Measurements from ENCODE around the gene RPL22. TPM values are rescaled to one million over a fixed set of nuclear protein-coding genes. Genes with fewer than 3 reads are reported as not detected.

Gene RPL22
- total and polyA plus RNA-seq, 2 of the 8 experiments (the other 6 are each of a cell fraction or from before 2014, with no cell fraction given), result 133 to 521 TPM

DNA sequence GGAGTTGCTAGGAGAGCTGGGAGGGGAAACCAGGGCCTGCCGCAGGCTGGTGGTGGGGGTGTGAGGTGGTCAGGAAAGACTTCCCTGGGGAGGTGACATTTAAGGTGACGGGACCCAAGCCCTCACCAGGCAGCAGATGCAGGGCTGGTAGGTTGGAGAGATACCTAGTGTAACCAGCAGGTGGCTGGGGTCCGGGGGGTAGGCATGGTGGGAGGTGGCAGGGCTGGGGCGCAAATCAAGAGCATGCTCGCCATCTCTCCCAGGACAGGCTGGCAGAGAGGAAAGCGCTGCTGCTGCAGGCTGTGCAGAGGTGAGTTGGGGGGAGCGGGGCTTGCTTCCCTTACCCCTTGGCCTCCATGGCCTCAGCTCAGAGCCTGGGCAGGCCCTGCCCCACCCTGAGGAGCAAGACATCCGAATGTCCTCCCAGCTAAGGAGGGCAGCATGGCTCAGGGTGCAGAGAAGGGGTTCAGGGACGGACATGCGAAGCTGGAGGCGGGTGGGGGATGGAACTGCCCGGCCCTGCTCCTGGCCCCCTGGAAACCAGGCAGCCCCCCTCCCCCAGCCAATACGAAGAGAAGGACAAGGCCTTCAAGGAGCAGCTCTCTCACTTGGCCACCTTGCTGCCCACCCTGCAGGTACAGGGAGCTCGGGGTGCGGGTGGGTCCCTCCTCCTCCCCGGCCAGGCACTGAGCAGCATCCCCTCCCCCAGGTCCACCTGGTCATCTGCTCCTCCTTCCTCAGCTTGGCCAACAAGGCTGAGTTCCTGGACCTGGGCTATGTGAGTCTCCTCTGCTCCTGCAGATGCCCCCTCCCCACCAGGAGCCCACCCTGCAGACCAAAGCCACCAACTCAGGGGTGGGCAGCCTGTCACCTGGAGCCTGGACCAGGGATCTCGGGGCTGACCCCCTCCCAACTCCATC is 10.5 kb upstream of the RPL22 start (continued):
- TF ChIP-seq, protein P1, sequence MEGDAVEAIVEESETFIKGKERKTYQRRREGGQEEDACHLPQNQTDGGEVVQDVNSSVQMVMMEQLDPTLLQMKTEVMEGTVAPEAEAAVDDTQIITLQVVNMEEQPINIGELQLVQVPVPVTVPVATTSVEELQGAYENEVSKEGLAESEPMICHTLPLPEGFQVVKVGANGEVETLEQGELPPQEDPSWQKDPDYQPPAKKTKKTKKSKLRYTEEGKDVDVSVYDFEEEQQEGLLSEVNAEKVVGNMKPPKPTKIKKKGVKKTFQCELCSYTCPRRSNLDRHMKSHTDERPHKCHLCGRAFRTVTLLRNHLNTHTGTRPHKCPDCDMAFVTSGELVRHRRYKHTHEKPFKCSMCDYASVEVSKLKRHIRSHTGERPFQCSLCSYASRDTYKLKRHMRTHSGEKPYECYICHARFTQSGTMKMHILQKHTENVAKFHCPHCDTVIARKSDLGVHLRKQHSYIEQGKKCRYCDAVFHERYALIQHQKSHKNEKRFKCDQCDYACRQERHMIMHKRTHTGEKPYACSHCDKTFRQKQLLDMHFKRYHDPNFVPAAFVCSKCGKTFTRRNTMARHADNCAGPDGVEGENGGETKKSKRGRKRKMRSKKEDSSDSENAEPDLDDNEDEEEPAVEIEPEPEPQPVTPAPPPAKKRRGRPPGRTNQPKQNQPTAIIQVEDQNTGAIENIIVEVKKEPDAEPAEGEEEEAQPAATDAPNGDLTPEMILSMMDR (IDR thresholded peaks at IDR 0.05; ENCODE audit: control extremely low read depth in 1 of 3, insufficient read depth in 1 of 3, low read depth in 1 of 3, low read length in 3 of 3), result peak in 2 of 3 experiments; percentile 36 to 47; a peak in 3 of 4 replicates
- TF ChIP-seq YY1 (IDR thresholded peaks at IDR 0.05; ENCODE audit: low read depth, low read length), result 0 out of 2 replicates have a peak, but pooled peaks have one; percentile 1
- TF ChIP-seq NANOG (IDR thresholded peaks at IDR 0.05; ENCODE audit: insufficient read depth, low read depth, low read length, poor library complexity, severe bottlenecking), result no peak
- TF ChIP-seq EZH2 (IDR thresholded peaks at IDR 0.05; ENCODE audit: low read depth, low read length, severe bottlenecking), result no peak
- TF ChIP-seq CBX5 (IDR thresholded peaks at IDR 0.05; ENCODE audit: low read depth, low read length), result no peak
- TF ChIP-seq KDM4A (IDR thresholded peaks at IDR 0.05; ENCODE audit: low read depth, low read length, severe bottlenecking), result no peak
